ENCODE results near the gene UNC5C. TPM values are rescaled to one million over a fixed set of nuclear protein-coding genes. Genes with fewer than 3 reads are reported as not detected.

Gene UNC5C
- total RNA-seq, 1 donor from 2014 or later = 0.97 TPM

GRCh38 chr4:95478679-95479078, 70.1 kb downstream of the UNC5C start:
- H3K4me3 Mint-ChIP-seq (ENCODE audit: unreplicated experiment) = no peak overlapping the region
- H3K27me3 Mint-ChIP-seq (ENCODE audit: unreplicated experiment) = no peaks in the 10 kb centered on the region
- TF ChIP-seq CTCF (IDR thresholded peaks at IDR 0.05; ENCODE audit: unreplicated experiment) = no peak
- H3K9me3 Mint-ChIP-seq (ENCODE audit: unreplicated experiment) = no peaks in the 10 kb centered on the region
- no peaks in the 10 kb centered on the region for H3K4me1 Mint-ChIP-seq (ENCODE audit: unreplicated experiment)
- no peak for DNase-seq (ENCODE audit: low spot score)
- no peak overlapping the region for H3K27ac Mint-ChIP-seq (ENCODE audit: unreplicated experiment)
- no peaks in the 10 kb centered on the region for H3K36me3 Mint-ChIP-seq (ENCODE audit: low read depth, unreplicated experiment)

GRCh38 chr4:95476121-95476520, 72.7 kb downstream of the UNC5C start:
- Mint-ChIP-seq H3K4me1 (ENCODE audit: unreplicated experiment) (no peaks in the 10 kb centered on the region), H3K4me3 (ENCODE audit: unreplicated experiment) (no peak overlapping the region), H3K27me3 (ENCODE audit: unreplicated experiment) (no peaks in the 10 kb centered on the region), H3K27ac (ENCODE audit: unreplicated experiment) (no peak overlapping the region), H3K36me3 (ENCODE audit: low read depth, unreplicated experiment) (no peaks in the 10 kb centered on the region), H3K9me3 (ENCODE audit: unreplicated experiment) (no peaks in the 10 kb centered on the region)
- DNase-seq (ENCODE audit: low spot score) = no peak
- TF ChIP-seq CTCF (IDR thresholded peaks at IDR 0.05; ENCODE audit: unreplicated experiment) = no peak

- H3K27me3 Mint-ChIP-seq (ENCODE audit: unreplicated experiment) = no peaks in the 10 kb centered on the region
- DNase-seq (ENCODE audit: low spot score) = no peak
- H3K36me3 Mint-ChIP-seq (ENCODE audit: low read depth, unreplicated experiment) = no peaks in the 10 kb centered on the region
- no peak overlapping the region for H3K27ac Mint-ChIP-seq (ENCODE audit: unreplicated experiment)
- no peaks in the 10 kb centered on the region for H3K4me1 Mint-ChIP-seq (ENCODE audit: unreplicated experiment)
- no peak overlapping the region for H3K4me3 Mint-ChIP-seq (ENCODE audit: unreplicated experiment)
- no peaks in the 10 kb centered on the region for H3K9me3 Mint-ChIP-seq (ENCODE audit: unreplicated experiment)
- TF ChIP-seq CTCF (IDR thresholded peaks at IDR 0.05; ENCODE audit: unreplicated experiment) = no peak
These were observed 76.2 kb downstream of the UNC5C start for GRCh38 chr4:95472534-95472933.

DNA sequence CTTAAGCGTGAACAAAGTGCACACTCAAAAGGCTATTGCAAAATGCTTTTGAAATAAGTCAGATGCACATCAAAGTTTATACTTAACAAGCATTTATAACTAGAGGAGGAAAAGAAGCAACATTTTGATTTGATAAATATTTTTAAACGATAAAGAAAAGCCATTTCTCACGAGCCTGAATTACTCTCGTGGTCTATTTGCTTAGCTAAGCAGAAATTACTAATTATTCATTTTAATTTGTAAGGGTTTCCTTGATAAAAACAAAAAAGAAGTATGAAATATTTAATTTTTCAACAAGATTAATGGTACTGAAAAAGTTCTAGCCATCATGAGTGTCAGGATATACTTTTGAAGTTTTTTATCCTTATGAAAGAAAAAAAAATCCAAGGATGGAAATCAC, 78.2 kb downstream of the UNC5C start:
- Mint-ChIP-seq H3K9me3 (ENCODE audit: unreplicated experiment) (no peaks in the 10 kb centered on the region), H3K4me3 (ENCODE audit: unreplicated experiment) (no peak overlapping the region), H3K4me1 (ENCODE audit: unreplicated experiment) (no peaks in the 10 kb centered on the region), H3K27ac (ENCODE audit: unreplicated experiment) (no peak overlapping the region), H3K36me3 (ENCODE audit: low read depth, unreplicated experiment) (no peaks in the 10 kb centered on the region), H3K27me3 (ENCODE audit: unreplicated experiment) (no peaks in the 10 kb centered on the region)
- no peak for DNase-seq (ENCODE audit: low spot score)
- TF ChIP-seq CTCF (IDR thresholded peaks at IDR 0.05; ENCODE audit: unreplicated experiment) = no peak

- Mint-ChIP-seq H3K9me3 (ENCODE audit: unreplicated experiment) (no peaks in the 10 kb centered on the region), H3K27me3 (ENCODE audit: unreplicated experiment) (no peaks in the 10 kb centered on the region), H3K4me1 (ENCODE audit: unreplicated experiment) (no peaks in the 10 kb centered on the region), H3K36me3 (ENCODE audit: low read depth, unreplicated experiment) (no peaks in the 10 kb centered on the region), H3K27ac (ENCODE audit: unreplicated experiment) (no peak overlapping the region), H3K4me3 (ENCODE audit: unreplicated experiment) (no peak overlapping the region)
- no peak for TF ChIP-seq CTCF (IDR thresholded peaks at IDR 0.05; ENCODE audit: unreplicated experiment)
- no peak for DNase-seq (ENCODE audit: low spot score)
These were observed 79.2 kb downstream of the UNC5C start for GRCh38 chr4:95469617-95470016.
